Calu3 (cell line): ENCODE data around the gene ZC3H18. TPM values are rescaled to one million over a fixed set of nuclear protein-coding genes. Genes with fewer than 3 reads are reported as not detected.
"Not testable (repeated sequence)": the region's sequence is repeated elsewhere in the genome, so short reads cannot be mapped to it uniquely, and the experiment has no call there.

Source experiments
- BruUV-seq: library from RNA; stranded (reverse); fragments of 400-500 nt; replicated peaks from 2 replicates; lab custom pipeline; 2021; lab: Mats Ljungman, UMichigan
- CTCF ChIA-PET: fragments of 300-600 bp; sonication (Branson Sonifier 250); formaldehyde crosslinking; loops from one replicate; lab custom pipeline; 2022; ENCODE audit warnings: antibody characterized with exemption; lab: Charles Lee
- DNase-seq: peaks from one replicate; pipeline ENCODE4 v3.0.0; 2022
- H3K27ac Mint-ChIP-seq: one replicate; pipeline ENCODE4 v1.8.0; 2022; ENCODE audit warnings: mixed read lengths; ENCODE audit not compliant: unreplicated experiment
- H3K27me3 Mint-ChIP-seq: one replicate; pipeline ENCODE4 v1.8.0; 2022; ENCODE audit warnings: mixed read lengths; ENCODE audit not compliant: unreplicated experiment
- H3K36me3 Mint-ChIP-seq: one replicate; pipeline ENCODE4 v1.8.0; 2022; ENCODE audit warnings: mild to moderate bottlenecking, moderate library complexity, mixed read lengths; ENCODE audit not compliant: insufficient read depth, unreplicated experiment
- H3K4me1 Mint-ChIP-seq: one replicate; pipeline ENCODE4 v1.8.0; 2022; ENCODE audit warnings: mild to moderate bottlenecking, low read depth, mixed read lengths; ENCODE audit not compliant: unreplicated experiment
- H3K4me3 Mint-ChIP-seq: one replicate; pipeline ENCODE4 v1.8.0; 2022; ENCODE audit warnings: mild to moderate bottlenecking, low read depth, moderate library complexity, mixed read lengths; ENCODE audit not compliant: unreplicated experiment
- H3K9me3 Mint-ChIP-seq: one replicate; pipeline ENCODE4 v1.8.0; 2022; ENCODE audit warnings: low read depth, mixed read lengths; ENCODE audit not compliant: unreplicated experiment
- CTCF ChIP-seq: fragments of 200-600 bp; IDR thresholded peaks from one replicate; pipeline ENCODE4 v1.8.0; 2022; ENCODE audit warnings: antibody characterized with exemption; ENCODE audit not compliant: unreplicated experiment
- intact Hi-C: fragments of 100-400 bp; cut with micrococcal nuclease; formaldehyde crosslinking; loops from one replicate; pipeline ENCODE4 v1.10.0; 2022; ENCODE audit not compliant: unreplicated experiment
- total RNA-seq: library from RNA; stranded (reverse); gene quantifications from 2 replicates; pipeline ENCODE4 v1.2.3, GENCODE V29; 2022

Gene ZC3H18
- total RNA-seq, 1 experiment from 2014 or later = 85.7 TPM

GRCh38 chr16:88602091-88602490, 31.9 kb downstream of the ZC3H18 start:
- no peaks in the 10 kb centered on the region for H3K27me3 Mint-ChIP-seq
- TF ChIP-seq CTCF = no peak
- no peak overlapping the region for H3K4me3 Mint-ChIP-seq
- BruUV-seq = no TSS peak
- intact Hi-C loops = no loop called here
- CTCF ChIA-PET = interaction anchor here (0.6 kb wide), 1 partner anchor 31 kb away, joined by 3 read pairs; no protein-coding TSS in a partner anchor
- peaks cover 30% of the 10 kb centered on the region for H3K36me3 Mint-ChIP-seq
- DNase-seq = no peak
- no peak overlapping the region for H3K27ac Mint-ChIP-seq
- H3K9me3 Mint-ChIP-seq = no peaks in the 10 kb centered on the region
- no peaks in the 10 kb centered on the region for H3K4me1 Mint-ChIP-seq

- H3K4me3 Mint-ChIP-seq = no peak overlapping the region
- intact Hi-C loops = no loop called here
- TF ChIP-seq CTCF = no peak
- DNase-seq = no peak
- CTCF ChIA-PET = no interaction called here
- BruUV-seq = no TSS peak
- H3K27ac Mint-ChIP-seq = no peak overlapping the region
- H3K36me3 Mint-ChIP-seq = peaks cover 16% of the 10 kb centered on the region
- no peaks in the 10 kb centered on the region for H3K27me3 Mint-ChIP-seq
- H3K9me3 Mint-ChIP-seq = no peaks in the 10 kb centered on the region
- no peaks in the 10 kb centered on the region for H3K4me1 Mint-ChIP-seq
Measured at GRCh38 chr16:88605186-88606147, 35.3 kb downstream of the ZC3H18 start.

GRCh38 chr16:88606148-88606757, 36.0 kb downstream of the ZC3H18 start:
- H3K36me3 Mint-ChIP-seq = peaks cover 15% of the 10 kb centered on the region
- DNase-seq = no peak
- H3K9me3 Mint-ChIP-seq = no peaks in the 10 kb centered on the region
- CTCF ChIA-PET = no interaction called here
- intact Hi-C loops = no loop called here
- TF ChIP-seq CTCF = no peak
- no peaks in the 10 kb centered on the region for H3K27me3 Mint-ChIP-seq
- no peak overlapping the region for H3K27ac Mint-ChIP-seq
- H3K4me3 Mint-ChIP-seq = no peak overlapping the region
- BruUV-seq = no TSS peak
- no peaks in the 10 kb centered on the region for H3K4me1 Mint-ChIP-seq

DNA sequence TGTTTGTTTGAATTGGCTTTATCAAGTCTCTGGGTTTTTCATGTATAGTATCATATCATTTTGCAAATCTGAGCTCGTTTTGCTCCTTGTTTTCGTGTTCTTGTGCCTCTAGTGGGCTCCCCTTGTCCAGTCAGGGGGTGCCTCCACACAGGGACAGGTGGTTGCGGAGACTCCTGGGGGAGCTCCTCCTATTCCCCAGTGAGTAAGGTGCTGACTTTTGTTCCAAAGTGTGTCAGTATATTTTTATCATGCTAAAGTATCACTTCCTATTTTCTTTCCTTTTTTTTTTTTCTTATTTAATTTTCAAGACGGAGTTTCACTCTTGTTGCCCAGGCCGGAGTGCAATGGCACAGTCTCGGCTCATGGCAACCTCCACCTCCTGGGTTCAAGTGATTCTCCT, 37.9 kb downstream of the ZC3H18 start:
- CTCF ChIA-PET = no interaction called here
- no peaks in the 10 kb centered on the region for H3K4me1 Mint-ChIP-seq
- peaks cover 9% of the 10 kb centered on the region for H3K36me3 Mint-ChIP-seq
- no peak for DNase-seq
- no peak overlapping the region for H3K4me3 Mint-ChIP-seq
- H3K9me3 Mint-ChIP-seq = no peaks in the 10 kb centered on the region
- no peak overlapping the region for H3K27ac Mint-ChIP-seq
- no peaks in the 10 kb centered on the region for H3K27me3 Mint-ChIP-seq
- intact Hi-C loops = no loop called here
- BruUV-seq = no TSS peak
- no peak for TF ChIP-seq CTCF

GRCh38 chr16:88609426-88609825, 39.2 kb downstream of the ZC3H18 start:
- H3K4me3 Mint-ChIP-seq, intact Hi-C loops, H3K36me3 Mint-ChIP-seq, H3K4me1 Mint-ChIP-seq, CTCF ChIA-PET, H3K9me3 Mint-ChIP-seq, BruUV-seq, H3K27ac Mint-ChIP-seq, DNase-seq, H3K27me3 Mint-ChIP-seq: not testable (repeated sequence)
